GM15510 (cell line): ENCODE data around the gene PFDN2.
A peak's percentile ranks its signal among the peaks of the same experiment; 100 is the strongest.

Experiments used
- POLR2A ChIP-seq: IDR thresholded peaks from 3 replicates; pipeline ENCODE4 v1.6.1; 2011; ENCODE audit warnings: borderline replicate concordance; ENCODE audit not compliant: insufficient read length; ENCODE audit errors: extremely low read depth

Gene PFDN2

DNA sequence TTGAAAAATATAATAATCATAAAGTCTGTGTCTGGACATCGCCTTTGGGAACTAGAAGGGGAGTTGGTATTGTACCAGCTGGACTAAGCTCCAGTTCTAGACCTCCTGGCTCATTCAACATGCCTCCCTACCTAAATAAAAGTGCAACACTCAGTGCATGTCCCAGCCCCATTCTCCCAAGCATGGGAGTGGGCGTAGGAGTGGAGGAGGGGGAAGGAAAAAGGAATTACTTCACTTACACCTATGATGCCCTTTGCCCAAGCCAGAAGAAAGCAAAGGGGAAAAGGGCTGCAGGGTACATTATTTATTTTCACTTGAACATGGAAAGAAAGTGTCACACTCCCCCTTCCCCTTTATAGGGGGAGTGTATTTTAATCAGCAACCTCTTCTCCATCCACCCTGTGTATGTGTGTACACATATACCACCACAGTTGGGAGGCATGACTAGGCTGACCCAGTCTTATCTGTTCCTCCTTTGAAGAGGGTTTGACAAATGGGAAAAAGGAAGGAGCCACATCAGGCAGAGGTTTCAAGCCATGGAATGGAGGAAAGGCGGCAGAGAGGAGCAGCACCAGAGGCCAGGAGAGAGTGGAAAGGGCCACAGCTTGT lies 3.3 kb upstream of the PFDN2 start:
- no peak for TF ChIP-seq POLR2A

DNA sequence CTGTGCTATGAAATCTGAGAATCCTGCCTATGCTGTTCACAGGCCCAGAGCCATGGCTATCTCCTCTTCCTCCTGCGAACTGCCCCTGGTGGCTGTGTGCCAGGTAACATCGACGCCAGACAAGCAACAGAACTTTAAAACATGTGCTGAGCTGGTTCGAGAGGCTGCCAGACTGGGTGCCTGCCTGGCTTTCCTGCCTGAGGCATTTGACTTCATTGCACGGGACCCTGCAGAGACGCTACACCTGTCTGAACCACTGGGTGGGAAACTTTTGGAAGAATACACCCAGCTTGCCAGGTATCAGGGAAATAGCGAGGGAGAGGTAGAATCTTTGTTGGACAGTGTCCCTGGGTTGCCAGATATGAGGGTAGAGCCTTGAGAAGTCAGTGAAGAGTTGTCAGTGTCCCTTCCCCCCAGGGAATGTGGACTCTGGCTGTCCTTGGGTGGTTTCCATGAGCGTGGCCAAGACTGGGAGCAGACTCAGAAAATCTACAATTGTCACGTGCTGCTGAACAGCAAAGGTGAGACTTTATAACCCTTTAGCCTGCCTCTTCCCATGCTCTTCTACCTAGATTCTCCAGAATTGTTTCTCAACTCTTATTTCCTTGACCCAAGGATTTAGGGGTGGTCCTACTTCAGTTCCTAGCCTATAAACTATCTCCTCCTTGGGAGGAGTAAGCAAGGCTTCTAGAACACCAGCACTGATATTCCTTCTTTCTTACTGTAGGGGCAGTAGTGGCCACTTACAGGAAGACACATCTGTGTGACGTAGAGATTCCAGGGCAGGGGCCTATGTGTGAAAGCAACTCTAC lies 1.5 kb upstream of the PFDN2 start:
- no peak for TF ChIP-seq POLR2A

- no peak for TF ChIP-seq POLR2A
Observed at GRCh38 chr1:161115132-161115711, 2.6 kb downstream of the PFDN2 start.

GRCh38 chr1:161114556-161114955 lies 3.3 kb downstream of the PFDN2 start:
- no peak for TF ChIP-seq POLR2A

DNA sequence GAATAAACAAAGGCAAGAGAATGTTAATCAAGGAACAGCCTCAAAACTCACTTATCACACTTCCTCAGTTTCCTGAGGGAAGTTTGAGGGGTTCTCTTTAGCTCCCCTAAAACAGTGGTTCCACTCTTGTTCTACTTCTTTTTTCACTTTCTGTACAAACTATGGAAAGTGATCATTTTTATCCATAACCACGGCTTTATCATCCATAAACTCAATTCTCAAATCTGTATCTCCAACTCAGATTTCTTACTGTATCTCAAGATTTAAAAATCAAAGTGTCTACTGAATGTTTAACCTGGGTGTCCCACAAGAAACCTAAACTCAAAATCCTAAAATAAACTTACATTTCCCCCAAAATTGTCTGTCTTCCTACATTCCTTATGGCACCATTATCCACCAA lies 3.9 kb downstream of the PFDN2 start:
- no peak for TF ChIP-seq POLR2A

GRCh38 chr1:161111527-161111926 lies 6.3 kb downstream of the PFDN2 start:
- TF ChIP-seq POLR2A: no peak

DNA sequence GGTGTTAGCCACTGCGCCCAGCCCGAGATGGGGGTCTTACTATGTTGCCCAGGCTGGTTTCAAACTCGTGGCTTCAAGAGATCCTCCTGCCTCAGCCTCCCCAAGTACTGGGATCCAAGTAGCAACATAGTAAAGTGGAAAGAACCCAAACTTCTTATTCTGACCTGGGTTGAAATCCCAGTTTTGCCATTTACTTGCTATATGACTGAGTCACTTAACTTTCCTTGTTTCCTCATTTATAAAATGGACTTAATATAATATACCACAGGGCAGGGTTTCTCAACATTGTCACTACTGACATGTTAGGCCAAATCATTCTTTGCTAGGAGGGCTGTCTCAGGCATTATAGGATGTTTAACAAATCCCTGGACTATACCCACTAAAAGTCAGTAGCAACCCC lies 6.7 kb downstream of the PFDN2 start:
- TF ChIP-seq POLR2A: no peak

DNA sequence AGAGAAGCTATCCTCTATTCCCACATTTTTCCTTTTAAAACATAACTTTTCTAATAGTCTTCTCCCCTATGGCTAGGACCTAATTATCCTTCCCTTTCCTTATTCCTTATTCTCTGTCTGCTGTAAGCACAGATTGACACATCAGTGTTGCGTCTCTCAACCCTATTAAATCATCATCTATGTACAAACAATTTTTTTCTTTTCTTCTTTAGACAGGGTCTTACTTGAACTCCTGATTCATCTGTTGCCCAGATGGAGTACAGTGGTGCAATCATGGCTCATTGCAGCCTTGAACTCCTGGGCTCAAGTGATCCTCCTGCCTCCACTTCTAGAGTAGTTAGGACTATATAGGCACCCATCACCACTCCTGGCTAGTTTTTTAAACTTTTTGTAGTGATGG lies 11.4 kb downstream of the PFDN2 start:
- no peak for TF ChIP-seq POLR2A

GRCh38 chr1:161100556-161100955 lies 17.3 kb downstream of the PFDN2 start:
- no peak for TF ChIP-seq POLR2A

GRCh38 chr1:161099090-161099802 lies 18.6 kb downstream of the PFDN2 start:
- TF ChIP-seq POLR2A: no peak

- TF ChIP-seq POLR2A: peak; percentile 25
Observed at GRCh38 chr1:161098210-161099068, 19.4 kb downstream of the PFDN2 start, which contains the start of gene KLHDC9. TSS of gene KLHDC9 (plus strand) at chr1:161098361. CDS start at chr1:161098536, 175 bp downstream.

GRCh38 chr1:161096530-161096929 lies 21.3 kb downstream of the PFDN2 start:
- no peak for TF ChIP-seq POLR2A

DNA sequence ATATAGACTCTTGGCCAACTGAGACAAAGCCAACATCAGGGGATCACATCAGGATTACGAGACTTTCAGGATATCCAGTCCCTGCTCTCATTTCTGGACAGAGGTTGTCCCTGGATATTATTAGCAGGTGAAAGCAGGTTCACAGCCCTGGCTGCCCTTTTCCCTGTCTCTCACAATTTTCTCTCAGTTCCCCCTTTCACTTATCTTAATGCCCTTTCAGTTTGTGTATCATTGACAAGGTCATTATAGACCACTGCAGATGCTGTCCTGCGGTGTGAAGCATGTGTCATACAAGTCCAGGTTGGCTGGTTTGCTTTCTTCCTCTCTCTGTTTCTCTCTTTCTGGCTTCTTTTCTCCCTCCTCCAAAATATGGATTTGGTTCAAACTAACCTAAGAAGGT lies 21.8 kb downstream of the PFDN2 start:
- TF ChIP-seq POLR2A: no peak

- TF ChIP-seq POLR2A: no peak
Observed at GRCh38 chr1:161095230-161095629, 22.6 kb downstream of the PFDN2 start.
